HepG2 (cell line): ENCODE results near the gene C6orf62. TPM values are rescaled to one million over a fixed set of nuclear protein-coding genes. Genes with fewer than 3 reads are reported as not detected.

Experiments
- ATAC-seq: fragments of 200-7000 bp; cut with Tn5 transposase; 3 replicates; pipeline ENCODE4 v1.9.1; 2020; ENCODE audit warnings: mild to moderate bottlenecking, moderate library complexity
- BruUV-seq: library from RNA; stranded (reverse); fragments of 400-500 nt; replicated peaks from 2 replicates; lab custom pipeline; 2021; lab: Mats Ljungman, UMichigan
- CTCF ChIA-PET: fragments of 300-600 bp; formaldehyde crosslinking; extraction: SDS; loops from one replicate; lab custom pipeline; 2021; ENCODE audit warnings: low total read pairs, inconsistent platforms, low intra/inter-chr PET ratio; lab: Yijun Ruan, JAX
- POLR2A ChIA-PET: fragments of 350-600 bp; sonication (Branson Sonifier 250); formaldehyde crosslinking; loops from one replicate; lab custom pipeline; 2020; ENCODE audit warnings: antibody characterized with exemption, inconsistent platforms; lab: Yijun Ruan, JAX
- DNase-seq: peaks from one replicate; pipeline ENCODE4 v3.0.0-alpha.2; 2015; ENCODE audit warnings: low spot score
- FAIRE-seq: peaks from 3 replicates; lab custom pipeline; 2011; peaks lifted over from hg19 to GRCh38; lab: Jason Lieb, UNC
- H2AFZ ChIP-seq: one replicate; pipeline ENCODE4 v1.6.1; 2011; ENCODE audit warnings: low read length, inconsistent platforms
- H3K27ac ChIP-seq: fragments of 300-600 bp; 3 replicates; pipeline ENCODE4 v1.8.0; 2011; ENCODE audit warnings: mixed run types, mild to moderate bottlenecking, mixed read lengths, low read length, inconsistent platforms; ENCODE audit not compliant: insufficient read depth; ENCODE audit errors: extremely low read length
- H3K27me3 ChIP-seq, 2 experiments: fragments of 200-600 bp in 1 of 2; 2 replicates in 1 of 2; 3 replicates in 1 of 2; pipeline versions ENCODE4 v1.6.0 to v1.8.0; 2011; ENCODE audit warnings: low read length in 2 of 2, mild to moderate bottlenecking in 2 of 2, moderate library complexity in 2 of 2, inconsistent platforms in 1 of 2; ENCODE audit not compliant: insufficient read depth in 2 of 2, control insufficient read depth in 1 of 2
- H3K36me3 ChIP-seq, 2 experiments: fragments of 200-600 bp in 1 of 2; replicated peaks in 1 of 2; 2 replicates in 1 of 2; 3 replicates in 1 of 2; pipeline versions ENCODE4 v1.5.1 to v1.8.0; 2011; ENCODE audit warnings: low read length in 2 of 2, inconsistent platforms in 1 of 2; ENCODE audit not compliant: insufficient read depth in 2 of 2, control insufficient read depth in 1 of 2
- H3K4me1 ChIP-seq: 2 replicates; pipeline ENCODE4 v1.5.1; 2012; ENCODE audit warnings: low read length, inconsistent platforms; ENCODE audit not compliant: insufficient read depth
- H3K4me2 ChIP-seq: 2 replicates; pipeline ENCODE4 v1.6.0; 2011; ENCODE audit warnings: low read depth, low read length, inconsistent platforms
- H3K4me3 ChIP-seq, 3 experiments: fragments of 200-600 bp in 1 of 3; sonication (generic), shearing (Covaris generic) in 1 of 3; replicated peaks in 1 of 3; 2 replicates each; pipeline ENCODE4 v1.5.1; 2011 to 2016; ENCODE audit warnings: low read length in 3 of 3, inconsistent platforms in 2 of 3, low read depth in 2 of 3, mild to moderate bottlenecking in 2 of 3, control low read depth in 1 of 3, mixed read lengths in 1 of 3; ENCODE audit not compliant: insufficient read depth in 1 of 3
- H3K79me2 ChIP-seq: one replicate; pipeline ENCODE4 v1.6.1; 2011; ENCODE audit warnings: low read length, inconsistent platforms; ENCODE audit not compliant: insufficient read depth
- H3K9ac ChIP-seq: 2 replicates; pipeline ENCODE4 v1.6.0; 2011; ENCODE audit warnings: mild to moderate bottlenecking, low read depth, low read length, inconsistent platforms; ENCODE audit not compliant: insufficient read depth
- H3K9me3 ChIP-seq: 2 replicates; pipeline ENCODE4 v1.5.1; 2012; ENCODE audit warnings: mild to moderate bottlenecking, low read length
- H4K20me1 ChIP-seq: 2 replicates; pipeline ENCODE4 v1.6.0; 2011; ENCODE audit warnings: inconsistent platforms, mild to moderate bottlenecking, low read length, moderate library complexity; ENCODE audit not compliant: insufficient read depth
- DMAP1 ChIP-seq: IDR thresholded peaks from 2 replicates; pipeline ENCODE4 v1.6.1; 2016
- HIVEP1 ChIP-seq: sonication (generic); formaldehyde crosslinking; IDR thresholded peaks from 2 replicates; pipeline ENCODE4 v1.4.0; 2020; ENCODE audit warnings: mild to moderate bottlenecking, missing genetic modification reagents
- HOXD1 ChIP-seq: sonication (generic); formaldehyde crosslinking; IDR thresholded peaks from 2 replicates; pipeline ENCODE4 v1.5.0; 2020; ENCODE audit warnings: missing genetic modification reagents
- IKZF1 ChIP-seq: fragments of 450-650 bp; IDR thresholded peaks from 2 replicates; pipeline ENCODE4 v1.7.1; 2016
- JARID2 ChIP-seq: sonication (generic); formaldehyde crosslinking; IDR thresholded peaks from 2 replicates; pipeline ENCODE4 v1.8.1; 2023; ENCODE audit warnings: missing genetic modification reagents, inconsistent platforms; ENCODE audit not compliant: insufficient replicate concordance
- KDM6A ChIP-seq: IDR thresholded peaks from 2 replicates; pipeline ENCODE4 v1.6.1; 2016; ENCODE audit warnings: low read depth
- KLF13 ChIP-seq: sonication (generic); formaldehyde crosslinking; IDR thresholded peaks from 2 replicates; pipeline ENCODE4 v1.4.0; 2020; ENCODE audit warnings: mild to moderate bottlenecking, missing genetic modification reagents
- KLF16 ChIP-seq, 2 experiments: sonication (generic) in 1 of 2; formaldehyde crosslinking in 1 of 2; IDR thresholded peaks; 2 replicates each; pipeline versions ENCODE4 v1.6.1 to v1.8.0; 2016 to 2023; ENCODE audit warnings: missing genetic modification reagents in 2 of 2, missing compliant biosample characterization in 1 of 2
- MEIS2 ChIP-seq: sonication (generic); formaldehyde crosslinking; IDR thresholded peaks from 2 replicates; pipeline ENCODE4 v1.9.0; 2021; ENCODE audit warnings: mild to moderate bottlenecking, missing genetic modification reagents
- PCBP2 ChIP-seq: fragments of 200-400 bp; formaldehyde crosslinking; optimal IDR thresholded peaks from 2 replicates; pipeline ENCODE3; 2018; ENCODE audit warnings: low read length, low read depth; ENCODE audit not compliant: poor library complexity, severe bottlenecking
- REXO4 ChIP-seq: sonication (generic); formaldehyde crosslinking; IDR thresholded peaks from 2 replicates; pipeline ENCODE4 v1.8.0; 2022; ENCODE audit warnings: missing genetic modification reagents, mild to moderate bottlenecking, borderline replicate concordance
- SMARCC2 ChIP-seq: fragments of 450-650 bp; IDR thresholded peaks from 2 replicates; pipeline ENCODE4 v1.6.1; 2017; ENCODE audit warnings: antibody characterized with exemption, mild to moderate bottlenecking
- ZNF121 ChIP-seq: sonication (generic); formaldehyde crosslinking; IDR thresholded peaks from 2 replicates; pipeline ENCODE4 v1.5.0; 2020; ENCODE audit warnings: mild to moderate bottlenecking, missing genetic modification reagents
- ZNF569 ChIP-seq: sonication (generic); formaldehyde crosslinking; IDR thresholded peaks from 2 replicates; pipeline ENCODE4 v1.5.0; 2020; ENCODE audit warnings: mild to moderate bottlenecking, missing genetic modification reagents, moderate library complexity, borderline replicate concordance
- WGBS: methylation state at CpG from one replicate; pipeline ENCODE4 v1.1.6; 2017; ENCODE audit warnings: low lambda C conversion rate; 5-methylcytosine and 5-hydroxymethylcytosine counted together
- in situ Hi-C: cut with HindIII; loops from 2 replicates; pipeline ENCODE4 v1.10.0; 2017; ENCODE audit warnings: low pct_unique_long_range_greater_than_20kb; ENCODE audit not compliant: extremely low pct_ligation_motif_present
- intact Hi-C: fragments of 100-400 bp; cut with micrococcal nuclease; formaldehyde crosslinking; loops from one replicate; pipeline ENCODE4 v1.10.0; 2022; ENCODE audit not compliant: unreplicated experiment
- polyA plus RNA-seq, 8 experiments: library from polyadenylated mRNA; depleted of rRNA in 3 of 8; stranded (reverse) in 7 of 8; unstranded in 1 of 8; fragments of >200 nt; fragmentation: Illumina TruSeq in 4 of 8; extraction: Trizol in 4 of 8; gene quantifications; 2 replicates each; pipeline versions ENCODE4 v1.2.1 to v1.2.3, GENCODE V29; 2011 to 2016; ENCODE audit warnings: low read depth in 4 of 8, missing spikeins in 1 of 8, mixed read lengths in 1 of 8; ENCODE audit not compliant: insufficient read depth in 1 of 8
- total RNA-seq, 5 experiments: library from RNA; depleted of rRNA; stranded (reverse); fragments of >200 nt; fragmentation: Illumina TruSeq; extraction: Trizol; gene quantifications; 2 replicates each; pipeline ENCODE4 v1.2.3, GENCODE V29; 2016; ENCODE audit warnings: low read depth in 1 of 5
- TF ChIP-seq, protein P1 (sequence below): sonication (generic); formaldehyde crosslinking; IDR thresholded peaks from 2 replicates; pipeline ENCODE4 v1.5.0; 2020; ENCODE audit warnings: missing genetic modification reagents, mild to moderate bottlenecking, borderline replicate concordance
- TF ChIP-seq, protein P2 (sequence below): sonication (generic); formaldehyde crosslinking; IDR thresholded peaks from 2 replicates; pipeline ENCODE4 v1.4.0; 2020; ENCODE audit warnings: missing genetic modification reagents

C6orf62 gene
- total and polyA plus RNA-seq, 2 of the 13 experiments (the other 11 are each of a cell fraction or from before 2014, with no cell fraction given) = 54.8 to 90.4 TPM

DNA sequence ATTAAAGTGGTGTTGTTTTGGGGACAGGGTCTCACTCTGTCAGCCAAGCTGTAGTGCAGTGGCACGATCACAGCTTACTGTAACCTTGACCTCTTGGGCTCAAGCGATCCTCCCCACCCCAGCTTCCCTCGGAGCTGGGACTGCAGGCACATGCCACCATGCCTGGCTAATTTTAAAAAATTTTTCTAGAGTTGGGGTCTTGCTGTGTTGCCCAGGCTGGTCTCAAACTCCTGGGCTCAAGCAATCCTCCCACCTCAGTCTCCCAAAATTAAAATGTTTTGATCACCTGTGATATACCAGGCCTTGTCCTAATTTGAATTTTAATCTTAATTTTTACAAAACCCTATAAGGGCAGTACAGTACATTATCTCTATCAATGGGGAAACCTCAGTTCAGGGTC lies 26.5 kb downstream of the C6orf62 start:
- TF ChIP-seq REXO4 (CRISPR knock-in tag) (no peak), HOXD1 (no peak), KLF13 (CRISPR knock-in tag) (no peak), ZNF121 (peak; percentile 82), KDM6A (CRISPR knock-in tag) (no peak), JARID2 (no peak), HIVEP1 (CRISPR knock-in tag) (no peak)
- Histone ChIP-seq H3K9me3 (no peaks in the 10 kb centered on the region), H3K27ac (no peak overlapping the region), H3K79me2 (no peaks in the 10 kb centered on the region), H2AFZ (no peak overlapping the region), H3K9ac (no peak overlapping the region), H3K27me3 (no peaks in the 10 kb centered on the region), H3K36me3 (no peaks in the 10 kb centered on the region), H3K4me2 (no peak overlapping the region), H4K20me1 (no peaks in the 10 kb centered on the region), H3K4me3 (no peak overlapping the region), H3K4me1 (peaks cover 5% of the 10 kb centered on the region; the same call in 1 of the 2 replicates)
- in situ Hi-C loops = loop anchor here (10.0 kb wide), 1 partner anchor 258 kb away; no protein-coding TSS in a partner anchor
- DNase-seq = no peak
- intact Hi-C loops = loop anchor here (10.0 kb wide), 2 partner anchors 168 to 198 kb away; partner anchors contain the start of gene ALDH5A1
- WGBS = 61% methylated on average over 3 of the region's 3 CpGs
- no peak for ATAC-seq
- FAIRE-seq = no peak
- ChIA-PET POLR2A (interaction anchor here (1.5 kb wide), 1 partner anchor 27 kb away, joined by 3 read pairs; no protein-coding TSS in a partner anchor), CTCF (interaction anchor here (1.1 to 1.4 kb wide), 2 partner anchors 109 to 112 kb away, joined by 3 to 7 read pairs; no protein-coding TSS in a partner anchor)
- BruUV-seq = no TSS peak

DNA sequence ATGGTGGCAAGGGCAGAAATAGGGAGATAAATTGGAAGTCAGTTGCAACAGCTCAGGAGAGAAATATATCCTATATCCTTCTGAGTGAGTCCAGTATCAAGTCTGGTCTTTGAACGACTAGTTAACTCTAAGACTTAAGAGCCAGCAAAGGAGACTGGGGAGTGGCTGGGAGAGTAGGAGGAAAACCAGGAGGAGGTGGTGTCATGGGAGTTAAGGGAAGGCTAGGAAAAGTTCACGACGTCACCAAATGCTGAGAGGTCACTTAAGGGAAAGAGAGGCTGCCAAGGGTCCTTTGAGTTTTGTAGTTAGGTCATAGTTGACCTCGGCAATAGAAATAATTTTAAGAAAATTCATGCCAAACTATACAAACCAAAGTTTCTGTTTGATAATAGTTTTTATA lies 27.0 kb downstream of the C6orf62 start:
- ChIA-PET CTCF (interaction anchor here (1.4 kb wide), 1 partner anchor 109 kb away, joined by 7 read pairs; no protein-coding TSS in a partner anchor), POLR2A (no interaction called here)
- Histone ChIP-seq H3K36me3 (no peaks in the 10 kb centered on the region; a peak in 1 of 5 replicates), H3K4me2 (no peak overlapping the region), H3K4me3 (no peak overlapping the region), H3K27me3 (no peaks in the 10 kb centered on the region), H3K27ac (no peak overlapping the region), H3K9ac (no peak overlapping the region), H3K79me2 (no peaks in the 10 kb centered on the region), H3K4me1 (peaks cover 5% of the 10 kb centered on the region; the same call in 1 of the 2 replicates), H4K20me1 (no peaks in the 10 kb centered on the region), H3K9me3 (no peaks in the 10 kb centered on the region), H2AFZ (no peak overlapping the region)
- 95% methylated on average over 4 of the region's 4 CpGs for WGBS
- no peak for ATAC-seq
- BruUV-seq = no TSS peak
- FAIRE-seq = no peak
- DNase-seq = no peak
- intact Hi-C loops (loop anchor here (10.0 kb wide), 2 partner anchors 167 to 197 kb away; partner anchors contain the start of gene ALDH5A1), in situ Hi-C loops (loop anchor here (10.0 kb wide), 1 partner anchor 257 kb away; no protein-coding TSS in a partner anchor)
- TF ChIP-seq SMARCC2 (no peak), ZNF569 (CRISPR knock-in tag) (no peak), KLF16 (CRISPR knock-in tag; IDR thresholded peaks at IDR 0.05) (no peak), PCBP2 (no peak), MEIS2 (CRISPR knock-in tag) (no peak), IKZF1 (no peak), DMAP1 (CRISPR knock-in tag) (no peak)
- TF ChIP-seq, protein P1, sequence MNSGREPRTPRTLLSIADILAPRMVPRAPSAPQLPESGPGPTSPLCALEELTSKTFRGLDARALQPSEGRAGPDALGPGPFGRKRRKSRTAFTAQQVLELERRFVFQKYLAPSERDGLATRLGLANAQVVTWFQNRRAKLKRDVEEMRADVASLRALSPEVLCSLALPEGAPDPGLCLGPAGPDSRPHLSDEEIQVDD (CRISPR knock-in tag) = no peak
- TF ChIP-seq, protein P2, sequence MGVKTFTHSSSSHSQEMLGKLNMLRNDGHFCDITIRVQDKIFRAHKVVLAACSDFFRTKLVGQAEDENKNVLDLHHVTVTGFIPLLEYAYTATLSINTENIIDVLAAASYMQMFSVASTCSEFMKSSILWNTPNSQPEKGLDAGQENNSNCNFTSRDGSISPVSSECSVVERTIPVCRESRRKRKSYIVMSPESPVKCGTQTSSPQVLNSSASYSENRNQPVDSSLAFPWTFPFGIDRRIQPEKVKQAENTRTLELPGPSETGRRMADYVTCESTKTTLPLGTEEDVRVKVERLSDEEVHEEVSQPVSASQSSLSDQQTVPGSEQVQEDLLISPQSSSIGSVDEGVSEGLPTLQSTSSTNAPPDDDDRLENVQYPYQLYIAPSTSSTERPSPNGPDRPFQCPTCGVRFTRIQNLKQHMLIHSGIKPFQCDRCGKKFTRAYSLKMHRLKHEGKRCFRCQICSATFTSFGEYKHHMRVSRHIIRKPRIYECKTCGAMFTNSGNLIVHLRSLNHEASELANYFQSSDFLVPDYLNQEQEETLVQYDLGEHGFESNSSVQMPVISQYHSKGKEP (CRISPR knock-in tag) = no peak
